ENCODE measurements around the gene CRIP2.

The CRIP2 gene

DNA sequence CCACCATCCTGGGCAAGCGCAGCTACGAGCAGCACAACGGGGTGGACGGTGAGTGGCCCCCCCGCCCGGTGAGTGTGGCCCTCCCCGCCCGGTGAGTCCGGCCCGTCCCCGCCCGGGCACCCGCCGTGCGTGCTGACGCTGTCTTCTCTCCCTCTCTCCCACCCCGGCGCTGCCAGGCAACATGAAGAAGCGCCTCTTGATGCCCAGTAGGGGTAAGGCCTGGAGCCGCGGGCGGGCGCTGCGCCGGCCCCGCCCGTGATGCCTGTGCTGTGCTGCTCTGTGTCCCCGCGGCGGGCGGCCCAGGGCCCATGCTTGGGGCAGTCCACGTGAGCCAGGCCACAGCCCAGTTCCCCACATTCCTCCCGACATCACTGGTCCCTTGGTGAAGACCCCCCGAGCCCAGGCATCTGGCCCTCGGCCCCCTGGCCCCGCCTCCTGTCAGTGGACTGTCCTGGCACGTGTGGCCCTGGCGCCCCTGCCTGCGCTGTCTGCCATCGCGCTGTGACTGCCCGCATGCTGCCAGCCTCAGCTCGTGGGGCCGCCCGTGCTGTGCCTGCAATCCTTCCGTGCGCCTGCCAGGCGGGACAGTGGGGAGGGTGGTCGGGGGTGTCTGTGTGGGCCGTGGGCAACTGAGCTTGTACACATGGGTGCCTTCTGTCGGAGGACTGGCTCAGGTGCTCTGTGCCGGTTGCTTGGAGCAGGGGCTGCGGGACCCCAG lies 7.9 kb upstream of the CRIP2 start:
- Histone ChIP-seq H4K20me1 (ENCODE audit: control insufficient read depth, insufficient read depth, low read depth, low read length) (no peaks in the 10 kb centered on the region), H3K4me3 (ENCODE audit: low read length) (no peak overlapping the region), H3K79me2 (ENCODE audit: control insufficient read depth, low read length) (no peaks in the 10 kb centered on the region), H3K4me1 (ENCODE audit: control insufficient read depth, low read length) (peaks cover 8% of the 10 kb centered on the region), H3K27ac (ENCODE audit: low read depth, low read length) (no peak overlapping the region), H3F3A (ENCODE audit: control insufficient read depth, insufficient read depth) (peaks cover 6% of the 10 kb centered on the region; the same call in 1 of the 2 replicates), H3K4me2 (ENCODE audit: low read length) (no peak overlapping the region), H3K36me3 (ENCODE audit: control insufficient read depth, low read length) (peaks cover 40% of the 10 kb centered on the region; the same call in 1 of the 2 replicates), H3K9me2 (replicated peaks; ENCODE audit: control insufficient read depth, low read length) (no peaks in the 10 kb centered on the region), H3K27me3 (ENCODE audit: control insufficient read depth, low read length) (no peaks in the 10 kb centered on the region), H3K9me3 (ENCODE audit: control insufficient read depth, insufficient read depth, low read length) (no peaks in the 10 kb centered on the region)
- no peak for TF ChIP-seq EZH2phosphoT487 (IDR thresholded peaks at IDR 0.05; ENCODE audit: borderline replicate concordance, low read length)
- TF ChIP-seq, protein P1, sequence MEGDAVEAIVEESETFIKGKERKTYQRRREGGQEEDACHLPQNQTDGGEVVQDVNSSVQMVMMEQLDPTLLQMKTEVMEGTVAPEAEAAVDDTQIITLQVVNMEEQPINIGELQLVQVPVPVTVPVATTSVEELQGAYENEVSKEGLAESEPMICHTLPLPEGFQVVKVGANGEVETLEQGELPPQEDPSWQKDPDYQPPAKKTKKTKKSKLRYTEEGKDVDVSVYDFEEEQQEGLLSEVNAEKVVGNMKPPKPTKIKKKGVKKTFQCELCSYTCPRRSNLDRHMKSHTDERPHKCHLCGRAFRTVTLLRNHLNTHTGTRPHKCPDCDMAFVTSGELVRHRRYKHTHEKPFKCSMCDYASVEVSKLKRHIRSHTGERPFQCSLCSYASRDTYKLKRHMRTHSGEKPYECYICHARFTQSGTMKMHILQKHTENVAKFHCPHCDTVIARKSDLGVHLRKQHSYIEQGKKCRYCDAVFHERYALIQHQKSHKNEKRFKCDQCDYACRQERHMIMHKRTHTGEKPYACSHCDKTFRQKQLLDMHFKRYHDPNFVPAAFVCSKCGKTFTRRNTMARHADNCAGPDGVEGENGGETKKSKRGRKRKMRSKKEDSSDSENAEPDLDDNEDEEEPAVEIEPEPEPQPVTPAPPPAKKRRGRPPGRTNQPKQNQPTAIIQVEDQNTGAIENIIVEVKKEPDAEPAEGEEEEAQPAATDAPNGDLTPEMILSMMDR (IDR thresholded peaks at IDR 0.05; ENCODE audit: low read depth, low read length, poor library complexity, severe bottlenecking): no peak

- Histone ChIP-seq H3F3A (ENCODE audit: control insufficient read depth, insufficient read depth) (peaks cover 6% of the 10 kb centered on the region; the same call in 1 of the 2 replicates), H3K4me1 (ENCODE audit: control insufficient read depth, low read length) (peaks cover 8% of the 10 kb centered on the region), H3K9me3 (ENCODE audit: control insufficient read depth, insufficient read depth, low read length) (no peaks in the 10 kb centered on the region), H3K9me2 (replicated peaks; ENCODE audit: control insufficient read depth, low read length) (no peaks in the 10 kb centered on the region), H3K4me3 (ENCODE audit: low read length) (no peak overlapping the region), H3K27me3 (ENCODE audit: control insufficient read depth, low read length) (no peaks in the 10 kb centered on the region), H4K20me1 (ENCODE audit: control insufficient read depth, insufficient read depth, low read depth, low read length) (no peaks in the 10 kb centered on the region), H3K4me2 (ENCODE audit: low read length) (no peak overlapping the region), H3K36me3 (ENCODE audit: control insufficient read depth, low read length) (peaks cover 38% of the 10 kb centered on the region; the same call in 1 of the 2 replicates), H3K27ac (ENCODE audit: low read depth, low read length) (no peak overlapping the region), H3K79me2 (ENCODE audit: control insufficient read depth, low read length) (no peaks in the 10 kb centered on the region)
- TF ChIP-seq, protein P1 (IDR thresholded peaks at IDR 0.05; ENCODE audit: low read depth, low read length, poor library complexity, severe bottlenecking): no peak
- TF ChIP-seq EZH2phosphoT487 (IDR thresholded peaks at IDR 0.05; ENCODE audit: borderline replicate concordance, low read length): no peak
Observed at GRCh38 chr14:105467249-105467941, 7.2 kb upstream of the CRIP2 start.

GRCh38 chr14:105467942-105468471 lies 6.6 kb upstream of the CRIP2 start:
- no peak for TF ChIP-seq EZH2phosphoT487 (IDR thresholded peaks at IDR 0.05; ENCODE audit: borderline replicate concordance, low read length)
- TF ChIP-seq, protein P1 (IDR thresholded peaks at IDR 0.05; ENCODE audit: low read depth, low read length, poor library complexity, severe bottlenecking): no peak
- no peak overlapping the region for H3K4me3 ChIP-seq (ENCODE audit: low read length)
- H3K27me3 ChIP-seq (ENCODE audit: control insufficient read depth, low read length): no peaks in the 10 kb centered on the region
- no peaks in the 10 kb centered on the region for H3K9me3 ChIP-seq (ENCODE audit: control insufficient read depth, insufficient read depth, low read length)
- H3K4me2 ChIP-seq (ENCODE audit: low read length): no peak overlapping the region
- H3K36me3 ChIP-seq (ENCODE audit: control insufficient read depth, low read length): peaks cover 36% of the 10 kb centered on the region; the same call in 1 of the 2 replicates
- no peaks in the 10 kb centered on the region for H3K9me2 ChIP-seq (replicated peaks; ENCODE audit: control insufficient read depth, low read length)
- peaks cover 6% of the 10 kb centered on the region; the same call in 1 of the 2 replicates for H3F3A ChIP-seq (ENCODE audit: control insufficient read depth, insufficient read depth)
- no peaks in the 10 kb centered on the region for H4K20me1 ChIP-seq (ENCODE audit: control insufficient read depth, insufficient read depth, low read depth, low read length)
- H3K79me2 ChIP-seq (ENCODE audit: control insufficient read depth, low read length): no peaks in the 10 kb centered on the region
- no peak overlapping the region for H3K27ac ChIP-seq (ENCODE audit: low read depth, low read length)
- H3K4me1 ChIP-seq (ENCODE audit: control insufficient read depth, low read length): peaks cover 8% of the 10 kb centered on the region
